GM12872 (cell line): Measurements from ENCODE around the gene LGR5.

Experiments used
- CTCF ChIP-seq: IDR thresholded peaks from 3 replicates; pipeline ENCODE4 v1.5.1; 2011; ENCODE audit warnings: low read depth, mild to moderate bottlenecking, low read length, moderate library complexity; ENCODE audit not compliant: insufficient read depth

LGR5 gene

GRCh38 chr12:71439613-71440344 is at the start of gene LGR5:
LGR5 (plus strand) TSS chr12:71439798; CDS start chr12:71440081, 283 bp downstream.
- TF ChIP-seq CTCF: no peak

GRCh38 chr12:71392521-71393145 is 47.0 kb upstream of the LGR5 start:
- TF ChIP-seq CTCF: peak; percentile 89

GRCh38 chr12:71393625-71394024 is 46.0 kb upstream of the LGR5 start:
- no peak for TF ChIP-seq CTCF

- TF ChIP-seq CTCF: no peak
Measured at GRCh38 chr12:71397433-71397954, 42.1 kb upstream of the LGR5 start.

GRCh38 chr12:71399197-71399596 is 40.4 kb upstream of the LGR5 start:
- TF ChIP-seq CTCF: no peak

- no peak for TF ChIP-seq CTCF
Measured at GRCh38 chr12:71400481-71400880, 39.1 kb upstream of the LGR5 start.

- TF ChIP-seq CTCF: no peak
Measured at GRCh38 chr12:71405884-71406283, 33.7 kb upstream of the LGR5 start.
